HepG2 (cell line): ENCODE data around the gene SYNGAP1. TPM values are rescaled to one million over a fixed set of nuclear protein-coding genes. Genes with fewer than 3 reads are reported as not detected.

Experiments
- BRCA1 ChIP-seq: sonication (generic); formaldehyde crosslinking; IDR thresholded peaks from 2 replicates; pipeline ENCODE4 v1.4.0; 2020; ENCODE audit warnings: missing genetic modification reagents
- CCAR2 ChIP-seq: fragments of 200-400 bp; formaldehyde crosslinking; optimal IDR thresholded peaks from 2 replicates; pipeline ENCODE3; 2018; ENCODE audit warnings: low read depth, mild to moderate bottlenecking, low read length, moderate library complexity
- DMAP1 ChIP-seq: IDR thresholded peaks from 2 replicates; pipeline ENCODE4 v1.6.1; 2016
- ELF3 ChIP-seq: IDR thresholded peaks from 2 replicates; pipeline ENCODE4 v1.6.1; 2016; ENCODE audit warnings: missing genetic modification reagents, missing compliant biosample characterization
- EZH2 ChIP-seq: conservative IDR thresholded peaks from 2 replicates; pipeline ENCODE4 v1.6.1; 2012; ENCODE audit warnings: mild to moderate bottlenecking, low read depth, low read length, moderate library complexity
- FOXO1 ChIP-seq: sonication (generic); formaldehyde crosslinking; IDR thresholded peaks from 2 replicates; pipeline ENCODE4 v1.4.0; 2020; ENCODE audit warnings: missing genetic modification reagents
- HDAC1 ChIP-seq: sonication (generic); formaldehyde crosslinking; IDR thresholded peaks from 2 replicates; pipeline ENCODE4 v1.5.1; 2020; ENCODE audit warnings: mild to moderate bottlenecking, missing genetic modification reagents
- KLF11 ChIP-seq: IDR thresholded peaks from 2 replicates; pipeline ENCODE4 v1.6.1; 2016; ENCODE audit warnings: missing compliant biosample characterization
- MAF1 ChIP-seq: sonication (generic); formaldehyde crosslinking; IDR thresholded peaks from 2 replicates; pipeline ENCODE4 v1.5.0; 2020; ENCODE audit warnings: missing genetic modification reagents, borderline replicate concordance
- PRPF4 ChIP-seq: fragments of 200-400 bp; formaldehyde crosslinking; IDR thresholded peaks from 2 replicates; pipeline ENCODE4 v1.6.1; 2016; ENCODE audit warnings: low read length, low read depth; ENCODE audit not compliant: poor library complexity, severe bottlenecking
- SALL2 ChIP-seq: sonication (generic); formaldehyde crosslinking; IDR thresholded peaks from 2 replicates; pipeline ENCODE4 v1.8.1; 2023; ENCODE audit warnings: mild to moderate bottlenecking, missing genetic modification reagents, inconsistent platforms
- SMAD3 ChIP-seq: sonication (generic); formaldehyde crosslinking; IDR thresholded peaks from 2 replicates; pipeline ENCODE4 v1.4.0; 2020; ENCODE audit warnings: missing genetic modification reagents
- ZNF234 ChIP-seq: sonication (generic); formaldehyde crosslinking; conservative IDR thresholded peaks from 2 replicates; pipeline ENCODE4 v1.5.1; 2020; ENCODE audit warnings: mild to moderate bottlenecking, missing genetic modification reagents
- polyA plus RNA-seq, 8 experiments: library from polyadenylated mRNA; depleted of rRNA in 3 of 8; stranded (reverse) in 7 of 8; unstranded in 1 of 8; fragments of >200 nt; fragmentation: Illumina TruSeq in 4 of 8; extraction: Trizol in 4 of 8; gene quantifications; 2 replicates each; pipeline versions ENCODE4 v1.2.1 to v1.2.3, GENCODE V29; 2011 to 2016; ENCODE audit warnings: low read depth in 4 of 8, missing spikeins in 1 of 8, mixed read lengths in 1 of 8; ENCODE audit not compliant: insufficient read depth in 1 of 8
- total RNA-seq, 5 experiments: library from RNA; depleted of rRNA; stranded (reverse); fragments of >200 nt; fragmentation: Illumina TruSeq; extraction: Trizol; gene quantifications; 2 replicates each; pipeline ENCODE4 v1.2.3, GENCODE V29; 2016; ENCODE audit warnings: low read depth in 1 of 5
- TF ChIP-seq, protein P1 (sequence below): IDR thresholded peaks from 2 replicates; pipeline ENCODE4 v1.4.0; 2020; ENCODE audit warnings: mild to moderate bottlenecking, missing genetic modification reagents
- TF ChIP-seq, protein P2 (sequence below): sonication (generic); formaldehyde crosslinking; IDR thresholded peaks from 2 replicates; pipeline ENCODE4 v1.4.0; 2020; ENCODE audit warnings: missing genetic modification reagents
- TF ChIP-seq, protein P3 (sequence below): sonication (generic); formaldehyde crosslinking; IDR thresholded peaks from 2 replicates; pipeline ENCODE4 v1.5.1; 2020; ENCODE audit warnings: mild to moderate bottlenecking, missing genetic modification reagents, borderline replicate concordance
- TF ChIP-seq, protein P4 (sequence below): sonication (generic); formaldehyde crosslinking; IDR thresholded peaks from 2 replicates; pipeline ENCODE4 v1.9.0; 2022; ENCODE audit warnings: low read depth, missing genetic modification reagents

Gene SYNGAP1
- total and polyA plus RNA-seq, 2 of the 13 experiments (the other 11 are each of a cell fraction or from before 2014, with no cell fraction given), result 0.75 to 1.1 TPM

DNA sequence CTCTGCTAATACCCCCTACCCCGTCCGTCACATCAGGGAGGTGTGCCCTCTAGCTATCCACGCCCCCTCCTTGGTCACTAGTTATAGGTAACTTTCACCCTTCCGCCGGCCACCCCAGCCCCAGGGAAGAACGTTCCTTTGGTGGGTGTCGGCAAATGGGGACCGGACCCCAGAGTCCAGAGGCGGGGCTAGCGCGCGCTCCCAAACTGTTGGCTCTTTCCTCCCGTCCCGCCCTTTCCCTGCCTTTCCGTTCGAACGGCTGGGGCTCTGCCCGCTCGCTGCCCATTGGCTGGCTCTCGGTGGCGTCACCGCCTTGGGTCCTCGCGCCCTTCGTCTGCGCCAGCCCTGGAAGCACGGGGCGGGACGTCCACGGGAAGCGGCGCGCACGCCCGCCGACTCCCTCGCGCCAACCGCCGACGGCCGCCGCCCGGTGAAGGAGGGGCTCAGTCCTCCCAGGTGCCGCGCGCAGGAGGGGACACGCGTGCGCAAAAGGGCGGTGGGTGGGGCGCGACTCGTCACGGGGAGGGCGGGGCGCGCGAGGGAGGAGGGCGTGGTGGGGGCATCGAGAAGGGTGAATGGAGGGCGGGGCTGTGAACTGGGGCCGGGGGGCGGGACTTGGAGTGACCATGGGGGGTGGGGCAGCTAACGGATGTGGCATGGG, 9.7 kb upstream of the SYNGAP1 start (continued):
- TF ChIP-seq, protein P1, sequence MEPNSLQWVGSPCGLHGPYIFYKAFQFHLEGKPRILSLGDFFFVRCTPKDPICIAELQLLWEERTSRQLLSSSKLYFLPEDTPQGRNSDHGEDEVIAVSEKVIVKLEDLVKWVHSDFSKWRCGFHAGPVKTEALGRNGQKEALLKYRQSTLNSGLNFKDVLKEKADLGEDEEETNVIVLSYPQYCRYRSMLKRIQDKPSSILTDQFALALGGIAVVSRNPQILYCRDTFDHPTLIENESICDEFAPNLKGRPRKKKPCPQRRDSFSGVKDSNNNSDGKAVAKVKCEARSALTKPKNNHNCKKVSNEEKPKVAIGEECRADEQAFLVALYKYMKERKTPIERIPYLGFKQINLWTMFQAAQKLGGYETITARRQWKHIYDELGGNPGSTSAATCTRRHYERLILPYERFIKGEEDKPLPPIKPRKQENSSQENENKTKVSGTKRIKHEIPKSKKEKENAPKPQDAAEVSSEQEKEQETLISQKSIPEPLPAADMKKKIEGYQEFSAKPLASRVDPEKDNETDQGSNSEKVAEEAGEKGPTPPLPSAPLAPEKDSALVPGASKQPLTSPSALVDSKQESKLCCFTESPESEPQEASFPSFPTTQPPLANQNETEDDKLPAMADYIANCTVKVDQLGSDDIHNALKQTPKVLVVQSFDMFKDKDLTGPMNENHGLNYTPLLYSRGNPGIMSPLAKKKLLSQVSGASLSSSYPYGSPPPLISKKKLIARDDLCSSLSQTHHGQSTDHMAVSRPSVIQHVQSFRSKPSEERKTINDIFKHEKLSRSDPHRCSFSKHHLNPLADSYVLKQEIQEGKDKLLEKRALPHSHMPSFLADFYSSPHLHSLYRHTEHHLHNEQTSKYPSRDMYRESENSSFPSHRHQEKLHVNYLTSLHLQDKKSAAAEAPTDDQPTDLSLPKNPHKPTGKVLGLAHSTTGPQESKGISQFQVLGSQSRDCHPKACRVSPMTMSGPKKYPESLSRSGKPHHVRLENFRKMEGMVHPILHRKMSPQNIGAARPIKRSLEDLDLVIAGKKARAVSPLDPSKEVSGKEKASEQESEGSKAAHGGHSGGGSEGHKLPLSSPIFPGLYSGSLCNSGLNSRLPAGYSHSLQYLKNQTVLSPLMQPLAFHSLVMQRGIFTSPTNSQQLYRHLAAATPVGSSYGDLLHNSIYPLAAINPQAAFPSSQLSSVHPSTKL, result peak; percentile 57; the same call in 1 of the 2 replicates
- TF ChIP-seq MAF1 (CRISPR knock-in tag) (peak; percentile 55; the same call in 1 of the 2 replicates), EZH2 (no peak), CCAR2 (no peak), SALL2 (no peak; the same call in none of the 2 replicates), FOXO1 (CRISPR knock-in tag) (peak; percentile 61; the same call in 1 of the 2 replicates), ZNF234 (no peak), BRCA1 (CRISPR knock-in tag) (no peak), HDAC1 (CRISPR knock-in tag) (peak; percentile 94), KLF11 (CRISPR knock-in tag) (0 out of 2 replicates have a peak, but pooled peaks have one; percentile 60), PRPF4 (no peak), ELF3 (peak; percentile 79), SMAD3 (CRISPR knock-in tag) (0 out of 2 replicates have a peak, but pooled peaks have one; percentile 29), DMAP1 (CRISPR knock-in tag) (no peak; the same call in 1 of the 2 replicates)
- TF ChIP-seq, protein P2, sequence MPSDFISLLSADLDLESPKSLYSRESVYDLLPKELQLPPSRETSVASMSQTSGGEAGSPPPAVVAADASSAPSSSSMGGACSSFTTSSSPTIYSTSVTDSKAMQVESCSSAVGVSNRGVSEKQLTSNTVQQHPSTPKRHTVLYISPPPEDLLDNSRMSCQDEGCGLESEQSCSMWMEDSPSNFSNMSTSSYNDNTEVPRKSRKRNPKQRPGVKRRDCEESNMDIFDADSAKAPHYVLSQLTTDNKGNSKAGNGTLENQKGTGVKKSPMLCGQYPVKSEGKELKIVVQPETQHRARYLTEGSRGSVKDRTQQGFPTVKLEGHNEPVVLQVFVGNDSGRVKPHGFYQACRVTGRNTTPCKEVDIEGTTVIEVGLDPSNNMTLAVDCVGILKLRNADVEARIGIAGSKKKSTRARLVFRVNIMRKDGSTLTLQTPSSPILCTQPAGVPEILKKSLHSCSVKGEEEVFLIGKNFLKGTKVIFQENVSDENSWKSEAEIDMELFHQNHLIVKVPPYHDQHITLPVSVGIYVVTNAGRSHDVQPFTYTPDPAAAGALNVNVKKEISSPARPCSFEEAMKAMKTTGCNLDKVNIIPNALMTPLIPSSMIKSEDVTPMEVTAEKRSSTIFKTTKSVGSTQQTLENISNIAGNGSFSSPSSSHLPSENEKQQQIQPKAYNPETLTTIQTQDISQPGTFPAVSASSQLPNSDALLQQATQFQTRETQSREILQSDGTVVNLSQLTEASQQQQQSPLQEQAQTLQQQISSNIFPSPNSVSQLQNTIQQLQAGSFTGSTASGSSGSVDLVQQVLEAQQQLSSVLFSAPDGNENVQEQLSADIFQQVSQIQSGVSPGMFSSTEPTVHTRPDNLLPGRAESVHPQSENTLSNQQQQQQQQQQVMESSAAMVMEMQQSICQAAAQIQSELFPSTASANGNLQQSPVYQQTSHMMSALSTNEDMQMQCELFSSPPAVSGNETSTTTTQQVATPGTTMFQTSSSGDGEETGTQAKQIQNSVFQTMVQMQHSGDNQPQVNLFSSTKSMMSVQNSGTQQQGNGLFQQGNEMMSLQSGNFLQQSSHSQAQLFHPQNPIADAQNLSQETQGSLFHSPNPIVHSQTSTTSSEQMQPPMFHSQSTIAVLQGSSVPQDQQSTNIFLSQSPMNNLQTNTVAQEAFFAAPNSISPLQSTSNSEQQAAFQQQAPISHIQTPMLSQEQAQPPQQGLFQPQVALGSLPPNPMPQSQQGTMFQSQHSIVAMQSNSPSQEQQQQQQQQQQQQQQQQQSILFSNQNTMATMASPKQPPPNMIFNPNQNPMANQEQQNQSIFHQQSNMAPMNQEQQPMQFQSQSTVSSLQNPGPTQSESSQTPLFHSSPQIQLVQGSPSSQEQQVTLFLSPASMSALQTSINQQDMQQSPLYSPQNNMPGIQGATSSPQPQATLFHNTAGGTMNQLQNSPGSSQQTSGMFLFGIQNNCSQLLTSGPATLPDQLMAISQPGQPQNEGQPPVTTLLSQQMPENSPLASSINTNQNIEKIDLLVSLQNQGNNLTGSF (CRISPR knock-in tag), result peak; percentile 91; the same call in 1 of the 2 replicates
- TF ChIP-seq, protein P3, sequence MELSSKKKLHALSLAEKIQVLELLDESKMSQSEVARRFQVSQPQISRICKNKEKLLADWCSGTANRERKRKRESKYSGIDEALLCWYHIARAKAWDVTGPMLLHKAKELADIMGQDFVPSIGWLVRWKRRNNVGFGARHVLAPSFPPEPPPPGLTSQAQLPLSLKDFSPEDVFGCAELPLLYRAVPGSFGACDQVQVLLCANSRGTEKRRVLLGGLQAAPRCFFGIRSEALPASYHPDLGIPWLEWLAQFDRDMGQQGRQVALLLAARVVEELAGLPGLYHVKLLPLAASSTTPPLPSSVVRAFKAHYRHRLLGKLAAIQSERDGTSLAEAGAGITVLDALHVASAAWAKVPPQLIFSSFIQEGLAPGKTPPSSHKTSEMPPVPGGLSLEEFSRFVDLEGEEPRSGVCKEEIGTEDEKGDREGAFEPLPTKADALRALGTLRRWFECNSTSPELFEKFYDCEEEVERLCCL (CRISPR knock-in tag), result 0 out of 2 replicates have a peak, but pooled peaks have one; percentile 18
- TF ChIP-seq, protein P4, sequence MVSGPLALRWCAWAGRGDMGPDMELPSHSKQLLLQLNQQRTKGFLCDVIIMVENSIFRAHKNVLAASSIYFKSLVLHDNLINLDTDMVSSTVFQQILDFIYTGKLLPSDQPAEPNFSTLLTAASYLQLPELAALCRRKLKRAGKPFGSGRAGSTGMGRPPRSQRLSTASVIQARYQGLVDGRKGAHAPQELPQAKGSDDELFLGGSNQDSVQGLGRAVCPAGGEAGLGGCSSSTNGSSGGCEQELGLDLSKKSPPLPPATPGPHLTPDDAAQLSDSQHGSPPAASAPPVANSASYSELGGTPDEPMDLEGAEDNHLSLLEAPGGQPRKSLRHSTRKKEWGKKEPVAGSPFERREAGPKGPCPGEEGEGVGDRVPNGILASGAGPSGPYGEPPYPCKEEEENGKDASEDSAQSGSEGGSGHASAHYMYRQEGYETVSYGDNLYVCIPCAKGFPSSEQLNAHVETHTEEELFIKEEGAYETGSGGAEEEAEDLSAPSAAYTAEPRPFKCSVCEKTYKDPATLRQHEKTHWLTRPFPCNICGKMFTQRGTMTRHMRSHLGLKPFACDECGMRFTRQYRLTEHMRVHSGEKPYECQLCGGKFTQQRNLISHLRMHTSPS, result 0 out of 2 replicates have a peak, but pooled peaks have one; percentile 9
